HG02840 (cell line): ENCODE data around the gene AMZ1.
"Not testable (repeated sequence)": the region's sequence is repeated elsewhere in the genome, so short reads cannot be mapped to it uniquely, and the experiment has no call there.

Experiments
- ATAC-seq: cut with Tn5 transposase; IDR thresholded peaks from one replicate; pipeline ENCODE4 v1.9.1; 2021; ENCODE audit warnings: mild to moderate bottlenecking, moderate library complexity, moderate number of reproducible peaks; ENCODE audit not compliant: unreplicated experiment, low FRiP score

The AMZ1 gene

GRCh38 chr7:2737771-2738540 lies 50.0 kb downstream of the AMZ1 start:
- no peak for ATAC-seq

- no peak for ATAC-seq
Measured at GRCh38 chr7:2738766-2739549, 51.0 kb downstream of the AMZ1 start.

GRCh38 chr7:2743523-2744185 lies 55.7 kb downstream of the AMZ1 start:
- not testable (repeated sequence) for ATAC-seq

- ATAC-seq, result not testable (repeated sequence)
Measured at GRCh38 chr7:2748684-2749083, 60.7 kb downstream of the AMZ1 start.

- no peak for ATAC-seq
Measured at GRCh38 chr7:2750004-2750407, 62.0 kb downstream of the AMZ1 start.

- ATAC-seq, result no peak
Measured at GRCh38 chr7:2751086-2751485, 63.1 kb downstream of the AMZ1 start.

- no peak for ATAC-seq
Measured at GRCh38 chr7:2753148-2753547, 65.1 kb downstream of the AMZ1 start.

- no peak for ATAC-seq
Measured at GRCh38 chr7:2754086-2754485, 66.1 kb downstream of the AMZ1 start.

- ATAC-seq, result no peak
Measured at GRCh38 chr7:2754912-2755311, 66.9 kb downstream of the AMZ1 start.

GRCh38 chr7:2755531-2755930 lies 67.5 kb downstream of the AMZ1 start:
- no peak for ATAC-seq

GRCh38 chr7:2757361-2757903 lies 69.4 kb downstream of the AMZ1 start:
- no peak for ATAC-seq

- peak; percentile 62 for ATAC-seq
Measured at GRCh38 chr7:2757904-2758672, 70.1 kb downstream of the AMZ1 start.

- ATAC-seq, result no peak
Measured at GRCh38 chr7:2758673-2759616, 70.9 kb downstream of the AMZ1 start.

GRCh38 chr7:2759736-2760097 lies 71.7 kb downstream of the AMZ1 start:
- no peak for ATAC-seq

- ATAC-seq, result no peak
Measured at GRCh38 chr7:2760098-2760889, 72.3 kb downstream of the AMZ1 start.

GRCh38 chr7:2761131-2761624 lies 73.2 kb downstream of the AMZ1 start:
- ATAC-seq, result no peak

GRCh38 chr7:2761801-2762497 lies 73.9 kb downstream of the AMZ1 start:
- no peak for ATAC-seq

- no peak for ATAC-seq
Measured at GRCh38 chr7:2763597-2763996, 75.6 kb downstream of the AMZ1 start.
